Astrocyte (in vitro differentiated cells and primary cell): ENCODE results near the gene C2CD4A.

Experiments
- EZH2 ChIP-seq: IDR thresholded peaks from 2 replicates; pipeline ENCODE4 v1.6.1; 2012; ENCODE audit warnings: mild to moderate bottlenecking, low read length, inconsistent platforms; ENCODE audit not compliant: insufficient read depth
- TF ChIP-seq, protein P1 (sequence below): IDR thresholded peaks from 2 replicates; pipeline ENCODE4 v1.5.1; 2011; ENCODE audit warnings: low read depth, mild to moderate bottlenecking, inconsistent platforms, low read length, moderate library complexity; ENCODE audit not compliant: insufficient read depth

DNA sequence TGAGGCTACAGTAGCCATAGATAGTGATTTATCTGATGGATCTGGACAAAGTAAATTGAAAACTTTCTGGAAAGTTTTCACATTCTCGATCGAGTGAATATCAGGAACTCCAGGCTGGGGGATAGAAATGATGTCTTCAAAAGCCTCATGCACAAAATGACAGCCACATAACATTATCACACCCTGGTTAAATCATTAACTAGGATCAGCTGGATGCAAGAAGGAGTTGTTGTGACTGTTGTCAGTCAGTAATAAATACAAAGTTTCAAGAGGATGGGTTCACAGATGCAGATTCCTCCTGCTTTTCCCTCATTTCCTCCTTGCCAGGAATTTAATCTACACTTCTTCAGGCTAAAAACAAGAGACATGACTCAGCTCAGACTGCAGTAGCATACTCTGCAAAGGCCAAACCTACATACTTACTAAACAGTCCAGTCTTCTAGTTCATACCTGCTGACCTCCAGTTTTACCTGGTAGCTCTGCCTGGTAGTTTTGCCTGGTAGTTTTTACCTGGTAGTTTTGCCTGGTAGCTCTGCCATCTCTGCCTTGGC, 40.9 kb downstream of the C2CD4A start:
- TF ChIP-seq, protein P1, sequence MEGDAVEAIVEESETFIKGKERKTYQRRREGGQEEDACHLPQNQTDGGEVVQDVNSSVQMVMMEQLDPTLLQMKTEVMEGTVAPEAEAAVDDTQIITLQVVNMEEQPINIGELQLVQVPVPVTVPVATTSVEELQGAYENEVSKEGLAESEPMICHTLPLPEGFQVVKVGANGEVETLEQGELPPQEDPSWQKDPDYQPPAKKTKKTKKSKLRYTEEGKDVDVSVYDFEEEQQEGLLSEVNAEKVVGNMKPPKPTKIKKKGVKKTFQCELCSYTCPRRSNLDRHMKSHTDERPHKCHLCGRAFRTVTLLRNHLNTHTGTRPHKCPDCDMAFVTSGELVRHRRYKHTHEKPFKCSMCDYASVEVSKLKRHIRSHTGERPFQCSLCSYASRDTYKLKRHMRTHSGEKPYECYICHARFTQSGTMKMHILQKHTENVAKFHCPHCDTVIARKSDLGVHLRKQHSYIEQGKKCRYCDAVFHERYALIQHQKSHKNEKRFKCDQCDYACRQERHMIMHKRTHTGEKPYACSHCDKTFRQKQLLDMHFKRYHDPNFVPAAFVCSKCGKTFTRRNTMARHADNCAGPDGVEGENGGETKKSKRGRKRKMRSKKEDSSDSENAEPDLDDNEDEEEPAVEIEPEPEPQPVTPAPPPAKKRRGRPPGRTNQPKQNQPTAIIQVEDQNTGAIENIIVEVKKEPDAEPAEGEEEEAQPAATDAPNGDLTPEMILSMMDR: no peak
- no peak for TF ChIP-seq EZH2
